Neuronal stem cell (in vitro differentiated cells): ENCODE data around the gene GPAT2.
"Not testable (repeated sequence)": the region's sequence is repeated elsewhere in the genome, so short reads cannot be mapped to it uniquely, and the experiment has no call there.

ENCODE experiments used
- DNase-seq: peaks from one replicate; pipeline ENCODE4 v3.0.0-alpha.2; 2013; ENCODE audit warnings: low spot score
- H2AFZ ChIP-seq: one replicate; pipeline ENCODE4 v1.6.1; 2013; ENCODE audit warnings: mild to moderate bottlenecking, low read length, inconsistent platforms
- H2AK5ac ChIP-seq: 2 replicates; pipeline ENCODE4 v1.6.1; 2013; ENCODE audit warnings: low read depth, mild to moderate bottlenecking, inconsistent platforms, low read length, moderate library complexity, mixed read lengths
- H2BK120ac ChIP-seq: 2 replicates; pipeline ENCODE4 v1.6.1; 2013; ENCODE audit warnings: low read depth, mild to moderate bottlenecking, inconsistent platforms, low read length, moderate library complexity, mixed read lengths
- H2BK12ac ChIP-seq: one replicate; pipeline ENCODE4 v1.6.1; 2013; ENCODE audit warnings: low read length, inconsistent platforms
- H2BK15ac ChIP-seq: 2 replicates; pipeline ENCODE4 v1.6.1; 2013; ENCODE audit warnings: mild to moderate bottlenecking, low read length, inconsistent platforms, mixed read lengths
- H2BK5ac ChIP-seq: one replicate; pipeline ENCODE4 v1.6.1; 2013; ENCODE audit warnings: inconsistent platforms, mild to moderate bottlenecking, low read length, moderate library complexity
- H3K14ac ChIP-seq: one replicate; pipeline ENCODE4 v1.6.1; 2013; ENCODE audit warnings: low read length, inconsistent platforms
- H3K18ac ChIP-seq: 2 replicates; pipeline ENCODE4 v1.6.1; 2013; ENCODE audit warnings: low read length, inconsistent platforms
- H3K23ac ChIP-seq: 2 replicates; pipeline ENCODE4 v1.6.1; 2013; ENCODE audit warnings: low read depth, mild to moderate bottlenecking, mixed read lengths, low read length, inconsistent platforms; ENCODE audit not compliant: poor library complexity
- H3K27ac ChIP-seq: replicated peaks from 3 replicates; pipeline ENCODE4 v1.5.1; 2013; ENCODE audit warnings: low read length, inconsistent platforms
- H3K27me3 ChIP-seq, 3 experiments: 2 replicates each; pipeline ENCODE4 v1.6.1; 2013; ENCODE audit warnings: low read length in 3 of 3, mild to moderate bottlenecking in 2 of 3, inconsistent platforms in 1 of 3, low read depth in 1 of 3, mixed read lengths in 1 of 3, moderate library complexity in 1 of 3; ENCODE audit not compliant: control insufficient read depth in 3 of 3, insufficient read depth in 3 of 3
- H3K36me3 ChIP-seq, 2 donors: replicated peaks in 1 of 2; 2 replicates each; pipeline ENCODE4 v1.6.1; 2013; ENCODE audit warnings: low read length in 2 of 2; ENCODE audit not compliant: control insufficient read depth in 2 of 2, insufficient read depth in 2 of 2
- H3K4ac ChIP-seq: 2 replicates; pipeline ENCODE4 v1.6.1; 2013; ENCODE audit warnings: inconsistent platforms, mild to moderate bottlenecking, low read length, moderate library complexity
- H3K4me1 ChIP-seq, 2 donors: 1 replicate in 1 of 2; 2 replicates in 1 of 2; pipeline ENCODE4 v1.6.1; 2013; ENCODE audit warnings: low read length in 2 of 2, low read depth in 1 of 2; ENCODE audit not compliant: control insufficient read depth in 2 of 2, insufficient read depth in 1 of 2
- H3K4me2 ChIP-seq: one replicate; pipeline ENCODE4 v1.6.1; 2013; ENCODE audit warnings: mild to moderate bottlenecking, low read length, inconsistent platforms; ENCODE audit not compliant: insufficient read depth, poor library complexity, severe bottlenecking
- H3K4me3 ChIP-seq, 2 donors: 2 replicates each; pipeline ENCODE4 v1.5.1; 2013; ENCODE audit warnings: low read length in 2 of 2, mild to moderate bottlenecking in 2 of 2, inconsistent platforms in 1 of 2, moderate library complexity in 1 of 2
- H3K79me1 ChIP-seq: one replicate; pipeline ENCODE4 v1.6.1; 2013; ENCODE audit warnings: low read depth, mild to moderate bottlenecking, inconsistent platforms, low read length, moderate library complexity
- H3K9ac ChIP-seq: one replicate; pipeline ENCODE4 v1.6.1; 2013; ENCODE audit warnings: mild to moderate bottlenecking, low read depth, low read length, inconsistent platforms; ENCODE audit not compliant: poor library complexity
- H3K9me3 ChIP-seq, 2 donors: replicated peaks in 1 of 2; 2 replicates each; pipeline versions ENCODE3 to v1.6.1; 2013; ENCODE audit warnings: low read length in 2 of 2, mild to moderate bottlenecking in 2 of 2, inconsistent platforms in 1 of 2, low read depth in 1 of 2, mixed read lengths in 1 of 2, moderate library complexity in 1 of 2; ENCODE audit not compliant: control insufficient read depth in 2 of 2, insufficient read depth in 1 of 2
- H4K8ac ChIP-seq: one replicate; pipeline ENCODE4 v1.6.1; 2013; ENCODE audit warnings: low read depth, mild to moderate bottlenecking, inconsistent platforms, low read length, moderate library complexity
- H4K91ac ChIP-seq: one replicate; pipeline ENCODE4 v1.6.1; 2013; ENCODE audit warnings: low read length, low read depth, mild to moderate bottlenecking, inconsistent platforms; ENCODE audit not compliant: poor library complexity
- WGBS, 2 donors: extraction: QIAGEN DNeasy Blood & Tissue Kit; methylation state at CpG; one replicate each; pipeline ENCODE4 v1.1.7; 2013; ENCODE audit warnings: missing lambda C conversion rate in 2 of 2, mixed read lengths in 1 of 2; ENCODE audit not compliant: insufficient read length in 2 of 2, insufficient replicate concordance in 1 of 2; ENCODE audit errors: extremely low coverage in 2 of 2; 5-methylcytosine and 5-hydroxymethylcytosine counted together

The GPAT2 gene

DNA sequence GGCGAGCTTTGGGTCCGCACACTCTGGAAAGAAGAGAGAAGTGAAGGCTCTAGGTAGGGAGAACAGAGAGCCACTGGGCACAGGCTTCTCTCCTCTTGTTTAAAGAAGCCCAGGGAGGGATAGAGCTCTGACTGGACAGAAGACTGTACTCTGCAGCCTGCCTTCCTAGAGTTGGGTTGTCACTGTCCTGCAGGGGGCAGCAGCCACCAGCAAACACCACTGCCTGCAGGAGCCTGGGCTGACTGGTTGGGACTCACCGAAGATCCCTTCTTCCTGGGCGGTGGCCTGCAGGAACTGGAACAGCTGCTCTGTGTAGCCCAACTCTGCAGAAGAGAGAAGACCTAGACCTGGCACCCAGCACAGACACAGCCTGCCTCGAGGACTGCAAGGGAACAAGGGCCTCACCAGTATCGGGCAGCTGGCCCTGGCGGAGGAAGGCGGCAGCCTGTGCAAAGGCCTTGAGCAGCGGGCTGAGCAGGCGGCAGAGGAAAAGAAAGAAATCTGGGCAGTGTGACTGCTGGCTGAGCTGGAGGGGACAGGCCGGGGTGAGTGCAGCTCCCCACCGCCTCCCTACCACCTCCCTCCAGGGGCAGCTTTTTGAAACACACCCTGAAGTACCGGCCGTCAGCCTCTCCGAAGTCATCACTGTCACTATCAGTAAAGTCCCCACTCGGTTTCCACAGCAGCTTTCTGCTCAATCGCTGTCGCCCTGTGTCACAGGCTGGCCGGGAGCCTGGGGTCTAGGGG, 11.8 kb downstream of the GPAT2 start:
- H3K27me3 ChIP-seq, H2AK5ac ChIP-seq, H3K18ac ChIP-seq, H3K4me2 ChIP-seq, H3K4me3 ChIP-seq, H2BK5ac ChIP-seq, H3K36me3 ChIP-seq, H3K9me3 ChIP-seq, H2BK15ac ChIP-seq, H3K23ac ChIP-seq, H3K4me1 ChIP-seq, H3K27ac ChIP-seq, H4K91ac ChIP-seq, H2BK120ac ChIP-seq, H3K79me1 ChIP-seq, H3K4ac ChIP-seq, H3K9ac ChIP-seq, H3K14ac ChIP-seq, H4K8ac ChIP-seq, H2BK12ac ChIP-seq: not testable (repeated sequence)
- no CpG with 5 or more reads among the region's 19 CpGs for WGBS, 2 donors
- DNase-seq = peak; percentile 71
- H2AFZ ChIP-seq = peak overlapping the region; percentile 66

GRCh38 chr2:96022126-96022525, 12.6 kb downstream of the GPAT2 start:
- not testable (repeated sequence) for H4K91ac ChIP-seq, H2AK5ac ChIP-seq, H3K4me2 ChIP-seq, H2AFZ ChIP-seq, H3K4me1 ChIP-seq, H3K4ac ChIP-seq, H2BK15ac ChIP-seq, H3K27ac ChIP-seq, H3K14ac ChIP-seq, H3K79me1 ChIP-seq, H4K8ac ChIP-seq, H2BK120ac ChIP-seq, H3K36me3 ChIP-seq, H3K23ac ChIP-seq, H3K9me3 ChIP-seq, H3K9ac ChIP-seq, H3K27me3 ChIP-seq, H3K18ac ChIP-seq, DNase-seq, H2BK5ac ChIP-seq, H3K4me3 ChIP-seq, H2BK12ac ChIP-seq
- WGBS, 2 donors = no CpG with 5 or more reads among the region's 7 CpGs

GRCh38 chr2:96021142-96021541, 13.6 kb downstream of the GPAT2 start:
- H3K4me1 ChIP-seq, H2AK5ac ChIP-seq, DNase-seq, H3K4me2 ChIP-seq, H3K36me3 ChIP-seq, H3K9me3 ChIP-seq, H4K8ac ChIP-seq, H3K14ac ChIP-seq, H3K18ac ChIP-seq, H3K27ac ChIP-seq, H3K4me3 ChIP-seq, H3K27me3 ChIP-seq, H2BK12ac ChIP-seq, H2BK5ac ChIP-seq, H3K79me1 ChIP-seq, H3K4ac ChIP-seq, H3K23ac ChIP-seq, H2AFZ ChIP-seq, H4K91ac ChIP-seq, H2BK15ac ChIP-seq, H2BK120ac ChIP-seq, H3K9ac ChIP-seq: not testable (repeated sequence)
- WGBS, 2 donors = no CpG with 5 or more reads among the region's 4 CpGs

- H3K23ac ChIP-seq, H4K8ac ChIP-seq, H2BK12ac ChIP-seq, H3K9me3 ChIP-seq, H3K4me2 ChIP-seq, H2BK120ac ChIP-seq, H3K36me3 ChIP-seq, H3K79me1 ChIP-seq, H3K27ac ChIP-seq, H4K91ac ChIP-seq, H2AFZ ChIP-seq, H3K4me3 ChIP-seq, H2BK5ac ChIP-seq, DNase-seq, H2AK5ac ChIP-seq, H3K9ac ChIP-seq, H2BK15ac ChIP-seq, H3K14ac ChIP-seq, H3K4ac ChIP-seq, H3K27me3 ChIP-seq, H3K4me1 ChIP-seq, H3K18ac ChIP-seq: not testable (repeated sequence)
- no CpG with 5 or more reads among the region's 9 CpGs for WGBS, 2 donors
Observed at GRCh38 chr2:96019909-96020590, 14.7 kb downstream of the GPAT2 start.
